ENCODE measurements around the gene CNGA3.

DNA sequence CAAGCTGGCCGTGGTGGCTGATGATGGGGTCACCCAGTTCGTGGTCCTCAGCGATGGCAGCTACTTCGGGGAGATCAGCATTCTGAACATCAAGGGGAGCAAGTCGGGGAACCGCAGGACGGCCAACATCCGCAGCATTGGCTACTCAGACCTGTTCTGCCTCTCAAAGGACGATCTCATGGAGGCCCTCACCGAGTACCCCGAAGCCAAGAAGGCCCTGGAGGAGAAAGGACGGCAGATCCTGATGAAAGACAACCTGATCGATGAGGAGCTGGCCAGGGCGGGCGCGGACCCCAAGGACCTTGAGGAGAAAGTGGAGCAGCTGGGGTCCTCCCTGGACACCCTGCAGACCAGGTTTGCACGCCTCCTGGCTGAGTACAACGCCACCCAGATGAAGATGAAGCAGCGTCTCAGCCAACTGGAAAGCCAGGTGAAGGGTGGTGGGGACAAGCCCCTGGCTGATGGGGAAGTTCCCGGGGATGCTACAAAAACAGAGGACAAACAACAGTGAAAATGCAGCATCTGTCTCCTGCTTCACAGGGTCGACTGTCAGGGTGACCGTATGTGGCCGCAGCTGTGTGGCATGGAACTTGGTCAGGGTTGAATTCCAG is 50.6 kb downstream of the CNGA3 start:
- TF ChIP-seq, protein P1, sequence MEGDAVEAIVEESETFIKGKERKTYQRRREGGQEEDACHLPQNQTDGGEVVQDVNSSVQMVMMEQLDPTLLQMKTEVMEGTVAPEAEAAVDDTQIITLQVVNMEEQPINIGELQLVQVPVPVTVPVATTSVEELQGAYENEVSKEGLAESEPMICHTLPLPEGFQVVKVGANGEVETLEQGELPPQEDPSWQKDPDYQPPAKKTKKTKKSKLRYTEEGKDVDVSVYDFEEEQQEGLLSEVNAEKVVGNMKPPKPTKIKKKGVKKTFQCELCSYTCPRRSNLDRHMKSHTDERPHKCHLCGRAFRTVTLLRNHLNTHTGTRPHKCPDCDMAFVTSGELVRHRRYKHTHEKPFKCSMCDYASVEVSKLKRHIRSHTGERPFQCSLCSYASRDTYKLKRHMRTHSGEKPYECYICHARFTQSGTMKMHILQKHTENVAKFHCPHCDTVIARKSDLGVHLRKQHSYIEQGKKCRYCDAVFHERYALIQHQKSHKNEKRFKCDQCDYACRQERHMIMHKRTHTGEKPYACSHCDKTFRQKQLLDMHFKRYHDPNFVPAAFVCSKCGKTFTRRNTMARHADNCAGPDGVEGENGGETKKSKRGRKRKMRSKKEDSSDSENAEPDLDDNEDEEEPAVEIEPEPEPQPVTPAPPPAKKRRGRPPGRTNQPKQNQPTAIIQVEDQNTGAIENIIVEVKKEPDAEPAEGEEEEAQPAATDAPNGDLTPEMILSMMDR (IDR thresholded peaks at IDR 0.05) = no peak
- TF ChIP-seq POLR2A (IDR thresholded peaks at IDR 0.05) = no peak
